HG02763 (cell line): ENCODE data around the gene ACAA1.
A peak's percentile ranks its signal among the peaks of the same experiment; 100 is the strongest.

Source experiments
- ATAC-seq: cut with Tn5 transposase; IDR thresholded peaks from one replicate; pipeline ENCODE4 v1.9.1; 2021; ENCODE audit warnings: mild to moderate bottlenecking, moderate library complexity; ENCODE audit not compliant: unreplicated experiment

Gene ACAA1

GRCh38 chr3:38120693-38121450, 16.1 kb downstream of the ACAA1 start:
- ATAC-seq = no peak

GRCh38 chr3:38119821-38120692, 16.9 kb downstream of the ACAA1 start:
- ATAC-seq = no peak

GRCh38 chr3:38119248-38119544, 17.7 kb downstream of the ACAA1 start:
- ATAC-seq = no peak

- ATAC-seq = no peak
Observed at GRCh38 chr3:38118421-38119247, 18.3 kb downstream of the ACAA1 start.

- peak; percentile 69 for ATAC-seq
Observed at GRCh38 chr3:38117748-38118420, 19.0 kb downstream of the ACAA1 start.

- ATAC-seq = no peak
Observed at GRCh38 chr3:38117163-38117716, 19.7 kb downstream of the ACAA1 start.

- ATAC-seq = no peak
Observed at GRCh38 chr3:38116471-38117162, 20.3 kb downstream of the ACAA1 start.

GRCh38 chr3:38115645-38116427, 21.1 kb downstream of the ACAA1 start:
- no peak for ATAC-seq

GRCh38 chr3:38114875-38115644, 21.9 kb downstream of the ACAA1 start:
- ATAC-seq = no peak

GRCh38 chr3:38114052-38114874, 22.7 kb downstream of the ACAA1 start:
- ATAC-seq = no peak

GRCh38 chr3:38112378-38112761, 24.6 kb downstream of the ACAA1 start:
- no peak for ATAC-seq

- no peak for ATAC-seq
Observed at GRCh38 chr3:38111696-38112377, 25.1 kb downstream of the ACAA1 start.

GRCh38 chr3:38111201-38111600, 25.7 kb downstream of the ACAA1 start:
- ATAC-seq = no peak

GRCh38 chr3:38110314-38111050, 26.4 kb downstream of the ACAA1 start:
- ATAC-seq = no peak

GRCh38 chr3:38109580-38110313, 27.2 kb downstream of the ACAA1 start:
- ATAC-seq = no peak
